Measurements from ENCODE around the gene PARVB.
"Not testable (repeated sequence)": the region's sequence is repeated elsewhere in the genome, so short reads cannot be mapped to it uniquely, and the experiment has no call there.

The PARVB gene

GRCh38 chr22:44014241-44014640 is 9.9 kb upstream of the PARVB start:
- Histone ChIP-seq H3K4me3 (ENCODE audit: low read length) (no peak overlapping the region), H3K27ac (ENCODE audit: low read length) (no peak overlapping the region), H2AFZ (ENCODE audit: low read depth, low read length) (no peak overlapping the region), H3K9me3 (ENCODE audit: insufficient read depth, low read length) (no peaks in the 10 kb centered on the region), H3K79me2 (ENCODE audit: low read length) (no peaks in the 10 kb centered on the region), H3K4me2 (ENCODE audit: low read length) (no peak overlapping the region), H3K27me3 (ENCODE audit: low read depth, low read length) (no peaks in the 10 kb centered on the region), H3K9ac (ENCODE audit: low read length) (no peak overlapping the region), H3K36me3 (replicated peaks; ENCODE audit: low read depth, low read length) (no peaks in the 10 kb centered on the region), H3K4me1 (ENCODE audit: low read length) (peaks cover 19% of the 10 kb centered on the region), H4K20me1 (ENCODE audit: insufficient read depth, low read length) (no peaks in the 10 kb centered on the region)
- TF ChIP-seq CTCF (IDR thresholded peaks at IDR 0.05; ENCODE audit: low read depth, low read length) (no peak), EZH2phosphoT487 (IDR thresholded peaks at IDR 0.05; ENCODE audit: low read depth) (no peak)

GRCh38 chr22:44016586-44016985 is 7.5 kb upstream of the PARVB start:
- not testable (repeated sequence) for H3K27me3 ChIP-seq (ENCODE audit: low read depth, low read length); H4K20me1 ChIP-seq (ENCODE audit: insufficient read depth, low read length); H3K4me3 ChIP-seq (ENCODE audit: low read length); H3K27ac ChIP-seq (ENCODE audit: low read length); H3K9ac ChIP-seq (ENCODE audit: low read length); H2AFZ ChIP-seq (ENCODE audit: low read depth, low read length); H3K36me3 ChIP-seq (replicated peaks; ENCODE audit: low read depth, low read length); H3K4me2 ChIP-seq (ENCODE audit: low read length); H3K79me2 ChIP-seq (ENCODE audit: low read length); H3K9me3 ChIP-seq (ENCODE audit: insufficient read depth, low read length)
- H3K4me1 ChIP-seq (ENCODE audit: low read length) = peaks cover 19% of the 10 kb centered on the region

GRCh38 chr22:44018594-44018993 is 5.5 kb upstream of the PARVB start:
- no peak overlapping the region for H3K9ac ChIP-seq (ENCODE audit: low read length)
- no peak overlapping the region for H2AFZ ChIP-seq (ENCODE audit: low read depth, low read length)
- no peak overlapping the region for H3K4me2 ChIP-seq (ENCODE audit: low read length)
- no peaks in the 10 kb centered on the region for H3K9me3 ChIP-seq (ENCODE audit: insufficient read depth, low read length)
- H4K20me1 ChIP-seq (ENCODE audit: insufficient read depth, low read length) = no peaks in the 10 kb centered on the region
- no peak overlapping the region for H3K4me3 ChIP-seq (ENCODE audit: low read length)
- peaks cover 17% of the 10 kb centered on the region for H3K79me2 ChIP-seq (ENCODE audit: low read length)
- H3K27ac ChIP-seq (ENCODE audit: low read length) = no peak overlapping the region
- H3K36me3 ChIP-seq (replicated peaks; ENCODE audit: low read depth, low read length) = peaks cover 3% of the 10 kb centered on the region
- TF ChIP-seq EZH2phosphoT487 (IDR thresholded peaks at IDR 0.05; ENCODE audit: low read depth) = no peak
- no peak for TF ChIP-seq CTCF (IDR thresholded peaks at IDR 0.05; ENCODE audit: low read depth, low read length)
- H3K4me1 ChIP-seq (ENCODE audit: low read length) = peaks cover 20% of the 10 kb centered on the region
- no peaks in the 10 kb centered on the region for H3K27me3 ChIP-seq (ENCODE audit: low read depth, low read length)

- H3K4me1 ChIP-seq (ENCODE audit: low read length) = peaks cover 21% of the 10 kb centered on the region
- peaks cover 21% of the 10 kb centered on the region for H3K79me2 ChIP-seq (ENCODE audit: low read length)
- TF ChIP-seq CTCF (IDR thresholded peaks at IDR 0.05; ENCODE audit: low read depth, low read length) (no peak), EZH2phosphoT487 (IDR thresholded peaks at IDR 0.05; ENCODE audit: low read depth) (no peak)
- H3K36me3 ChIP-seq (replicated peaks; ENCODE audit: low read depth, low read length) = peaks cover 3% of the 10 kb centered on the region
- no peak overlapping the region for H3K4me2 ChIP-seq (ENCODE audit: low read length)
- no peaks in the 10 kb centered on the region for H3K27me3 ChIP-seq (ENCODE audit: low read depth, low read length)
- no peak overlapping the region for H3K9ac ChIP-seq (ENCODE audit: low read length)
- H3K9me3 ChIP-seq (ENCODE audit: insufficient read depth, low read length) = no peaks in the 10 kb centered on the region
- no peaks in the 10 kb centered on the region for H4K20me1 ChIP-seq (ENCODE audit: insufficient read depth, low read length)
- no peak overlapping the region for H2AFZ ChIP-seq (ENCODE audit: low read depth, low read length)
- no peak overlapping the region for H3K27ac ChIP-seq (ENCODE audit: low read length)
- no peak overlapping the region for H3K4me3 ChIP-seq (ENCODE audit: low read length)
Measured at GRCh38 chr22:44019416-44019815, 4.7 kb upstream of the PARVB start.

- Histone ChIP-seq H3K79me2 (ENCODE audit: low read length) (peaks cover 25% of the 10 kb centered on the region), H3K27ac (ENCODE audit: low read length) (no peak overlapping the region), H3K4me1 (ENCODE audit: low read length) (peaks cover 21% of the 10 kb centered on the region), H3K27me3 (ENCODE audit: low read depth, low read length) (no peaks in the 10 kb centered on the region), H2AFZ (ENCODE audit: low read depth, low read length) (no peak overlapping the region), H3K9me3 (ENCODE audit: insufficient read depth, low read length) (no peaks in the 10 kb centered on the region), H3K36me3 (replicated peaks; ENCODE audit: low read depth, low read length) (peaks cover 3% of the 10 kb centered on the region), H3K9ac (ENCODE audit: low read length) (no peak overlapping the region), H3K4me3 (ENCODE audit: low read length) (no peak overlapping the region), H4K20me1 (ENCODE audit: insufficient read depth, low read length) (no peaks in the 10 kb centered on the region), H3K4me2 (ENCODE audit: low read length) (no peak overlapping the region)
- TF ChIP-seq CTCF (IDR thresholded peaks at IDR 0.05; ENCODE audit: low read depth, low read length) (no peak), EZH2phosphoT487 (IDR thresholded peaks at IDR 0.05; ENCODE audit: low read depth) (no peak)
Measured at GRCh38 chr22:44019846-44020245, 4.3 kb upstream of the PARVB start.
